Upper lobe of left lung (tissue), 6 donors: ENCODE data around the gene NEDD8. TPM values are rescaled to one million over a fixed set of nuclear protein-coding genes. Genes with fewer than 3 reads are reported as not detected.

ENCODE experiments used
- ATAC-seq, 2 donors: fragments of 200-7000 bp; cut with Tn5 transposase; one replicate each; pipeline ENCODE4 v1.9.1; 2022; ENCODE audit warnings: mild to moderate bottlenecking in 2 of 2, moderate library complexity in 2 of 2; ENCODE audit not compliant: low FRiP score in 2 of 2
- DNase-seq, 2 donors: peaks; one replicate each; pipeline ENCODE4 v3.0.0-alpha.2; 2019 to 2020
- H3K27ac ChIP-seq, 4 donors: fragments of 200-600 bp; sonication (generic); one replicate each; pipeline ENCODE4 v1.5.1; 2016 to 2019
- H3K27me3 ChIP-seq, 4 donors: fragments of 200-600 bp; sonication (generic); one replicate each; pipeline ENCODE4 v1.5.1; 2017 to 2019
- H3K36me3 ChIP-seq, 4 donors: fragments of 200-600 bp; sonication (generic); one replicate each; pipeline ENCODE4 v1.5.1; 2016 to 2019
- H3K4me1 ChIP-seq, 4 donors: fragments of 200-600 bp; sonication (generic); one replicate each; pipeline ENCODE4 v1.5.1; 2018 to 2019
- H3K4me3 ChIP-seq, 4 donors: fragments of 200-600 bp; sonication (generic); one replicate each; pipeline ENCODE4 v1.5.1; 2017 to 2019; ENCODE audit warnings: mild to moderate bottlenecking in 2 of 4, moderate library complexity in 1 of 4
- H3K9me3 ChIP-seq, 4 donors: fragments of 200-600 bp; sonication (generic); one replicate each; pipeline ENCODE4 v1.5.1; 2018 to 2019
- CTCF ChIP-seq, 6 experiments: fragments of 450-650 bp in 4 of 6; fragments of 200-600 bp in 2 of 6; sonication (generic) in 2 of 6; IDR thresholded peaks; one replicate each; pipeline ENCODE4 v1.5.1; 2016 to 2019; ENCODE audit warnings: antibody characterized with exemption in 6 of 6
- EP300 ChIP-seq, 4 donors: sonication (generic); formaldehyde crosslinking; IDR thresholded peaks; one replicate each; pipeline ENCODE4 v1.5.1; 2017; ENCODE audit warnings: antibody characterized with exemption in 4 of 4, control low read depth in 2 of 4
- POLR2A ChIP-seq, 4 donors: fragments of 450-650 bp; IDR thresholded peaks; one replicate each; pipeline ENCODE4 v1.5.1; 2016 to 2017; ENCODE audit warnings: antibody characterized with exemption in 4 of 4, mild to moderate bottlenecking in 2 of 4
- POLR2AphosphoS5 ChIP-seq, 2 donors: sonication (generic); formaldehyde crosslinking; IDR thresholded peaks; one replicate each; pipeline ENCODE4 v1.5.1; 2017; ENCODE audit warnings: antibody characterized with exemption in 2 of 2
- WGBS, 2 donors: methylation state at CpG; one replicate each; pipeline ENCODE4 v1.1.5; 2017 to 2018; 5-methylcytosine and 5-hydroxymethylcytosine counted together
- total RNA-seq, 6 donors: library from RNA; depleted of rRNA in 4 of 6; stranded (reverse); fragments of >200 nt in 4 of 6; gene quantifications; one replicate each; pipeline versions ENCODE4 v1.1.0 to v1.2.1, GENCODE V29; 2016 to 2021
- donor health status: DM: no; HTN: no; CAD: no; lungs with moderate emphysema.
- donor health status: DM: no; HTN: yes; CAD: no; lungs with severe emphysema.

The NEDD8 gene
- total RNA-seq, 6 donors from 2014 or later: 39.8 to 144 (median 121) TPM

GRCh38 chr14:24240110-24240918 lies 8.1 kb upstream of the NEDD8 start:
- H3K27ac ChIP-seq: peak overlapping the region in 2 of 4 donors; percentile 97 to 98
- H3K4me3 ChIP-seq: peak overlapping the region in 1 of 4 donors; percentile 93
- ATAC-seq (no peak), DNase-seq (no peak)
- peaks cover 34 to 46% (median 38%) of the 10 kb centered on the region in 4 donors for H3K4me1 ChIP-seq
- peaks cover 16 to 60% (median 55%) of the 10 kb centered on the region in 4 donors for H3K36me3 ChIP-seq
- WGBS, 2 donors: 92 to 97% methylated on average over 5 to 9 of the region's 9 CpGs
- no peaks in the 10 kb centered on the region for H3K9me3 ChIP-seq
- no peaks in the 10 kb centered on the region for H3K27me3 ChIP-seq
- TF ChIP-seq CTCF (IDR thresholded peaks at IDR 0.05): no peak
- no peak for TF ChIP-seq POLR2A (IDR thresholded peaks at IDR 0.05)

- H3K4me1 ChIP-seq: peaks cover 41 to 61% (median 46%) of the 10 kb centered on the region in 4 donors
- TF ChIP-seq CTCF (IDR thresholded peaks at IDR 0.05): no peak
- no peak for TF ChIP-seq POLR2A (IDR thresholded peaks at IDR 0.05)
- no peak for TF ChIP-seq POLR2AphosphoS5 (IDR thresholded peaks at IDR 0.05)
- no peak for TF ChIP-seq EP300 (IDR thresholded peaks at IDR 0.05)
- WGBS, 2 donors: 92 to 95% methylated on average over 4 to 5 of the region's 5 CpGs
- no peaks in the 10 kb centered on the region for H3K9me3 ChIP-seq
- ATAC-seq (no peak), DNase-seq (no peak)
- peaks cover 16 to 64% (median 56%) of the 10 kb centered on the region in 4 donors for H3K36me3 ChIP-seq
- no peaks in the 10 kb centered on the region for H3K27me3 ChIP-seq
- H3K27ac ChIP-seq: peak overlapping the region in 1 of 4 donors; percentile 43
- no peak overlapping the region for H3K4me3 ChIP-seq
These were observed 6.4 kb upstream of the NEDD8 start for GRCh38 chr14:24238527-24239037.

- TF ChIP-seq CTCF (IDR thresholded peaks at IDR 0.05) (no peak), EP300 (IDR thresholded peaks at IDR 0.05) (no peak), POLR2AphosphoS5 (IDR thresholded peaks at IDR 0.05) (no peak), POLR2A (IDR thresholded peaks at IDR 0.05) (no peak)
- ATAC-seq (no peak), DNase-seq (no peak)
- Histone ChIP-seq H3K4me1 (peaks cover 42 to 61% (median 47%) of the 10 kb centered on the region in 4 donors), H3K27me3 (no peaks in the 10 kb centered on the region), H3K36me3 (peaks cover 16 to 64% (median 56%) of the 10 kb centered on the region in 4 donors), H3K27ac (peak overlapping the region in 1 of 4 donors; percentile 43), H3K9me3 (no peaks in the 10 kb centered on the region), H3K4me3 (no peak overlapping the region)
- 70 to 82% methylated on average over 5 of the region's 5 CpGs for WGBS, 2 donors
These were observed 6.0 kb upstream of the NEDD8 start for GRCh38 chr14:24238123-24238522.

- H3K36me3 ChIP-seq: peaks cover 16 to 64% (median 56%) of the 10 kb centered on the region in 4 donors
- no peak overlapping the region for H3K4me3 ChIP-seq
- 93 to 94% methylated on average over 2 of the region's 2 CpGs for WGBS, 2 donors
- TF ChIP-seq EP300 (IDR thresholded peaks at IDR 0.05) (no peak), CTCF (IDR thresholded peaks at IDR 0.05) (no peak), POLR2A (IDR thresholded peaks at IDR 0.05) (no peak), POLR2AphosphoS5 (IDR thresholded peaks at IDR 0.05) (no peak)
- no peak for ATAC-seq
- no peaks in the 10 kb centered on the region for H3K27me3 ChIP-seq
- H3K27ac ChIP-seq: no peak overlapping the region
- no peak for DNase-seq
- peaks cover 44 to 62% (median 48%) of the 10 kb centered on the region in 4 donors for H3K4me1 ChIP-seq
- H3K9me3 ChIP-seq: no peaks in the 10 kb centered on the region
These were observed 5.3 kb upstream of the NEDD8 start for GRCh38 chr14:24237463-24237955.
